Lower leg skin (tissue), 4 donors: ENCODE results near the gene OGDHL. TPM values are rescaled to one million over a fixed set of nuclear protein-coding genes. Genes with fewer than 3 reads are reported as not detected.

ENCODE experiments used
- DNase-seq, 2 donors: peaks; one replicate each; pipeline ENCODE4 v3.0.0-alpha.2; 2019; ENCODE audit warnings: low spot score in 2 of 2
- H3K4me3 ChIP-seq: fragments of 200-600 bp; sonication (generic); 2 replicates; pipeline ENCODE4 v1.5.1; 2017; ENCODE audit warnings: mild to moderate bottlenecking, low read depth; ENCODE audit not compliant: poor library complexity, severe bottlenecking
- POLR2A ChIP-seq, 2 donors: fragments of 450-650 bp; IDR thresholded peaks; one replicate each; pipeline ENCODE4 v1.6.1; 2016 to 2017; ENCODE audit warnings: antibody characterized with exemption in 2 of 2, mild to moderate bottlenecking in 1 of 2, moderate library complexity in 1 of 2
- WGBS, 2 donors: methylation state at CpG; one replicate each; pipeline ENCODE4 v1.1.5; 2018; 5-methylcytosine and 5-hydroxymethylcytosine counted together
- intact Hi-C: fragments of 100-400 bp; cut with DNase I; formaldehyde crosslinking; loops from one replicate; pipeline ENCODE4 v1.15.0; 2023; ENCODE audit warnings: low total_unique reads
- total RNA-seq, 4 donors: library from RNA; depleted of rRNA; stranded (reverse); fragments of >200 nt; gene quantifications; one replicate each; pipeline ENCODE4 v1.1.0, GENCODE V29; 2016
- TF ChIP-seq, protein P1 (sequence below), 3 donors: fragments of 450-650 bp; IDR thresholded peaks; one replicate each; pipeline ENCODE4 v1.5.1; 2016; ENCODE audit warnings: antibody characterized with exemption in 3 of 3, mild to moderate bottlenecking in 3 of 3, moderate library complexity in 2 of 3

The OGDHL gene
- total RNA-seq, 4 donors from 2014 or later: 0.10 to 0.16 TPM; not detected in 2

DNA sequence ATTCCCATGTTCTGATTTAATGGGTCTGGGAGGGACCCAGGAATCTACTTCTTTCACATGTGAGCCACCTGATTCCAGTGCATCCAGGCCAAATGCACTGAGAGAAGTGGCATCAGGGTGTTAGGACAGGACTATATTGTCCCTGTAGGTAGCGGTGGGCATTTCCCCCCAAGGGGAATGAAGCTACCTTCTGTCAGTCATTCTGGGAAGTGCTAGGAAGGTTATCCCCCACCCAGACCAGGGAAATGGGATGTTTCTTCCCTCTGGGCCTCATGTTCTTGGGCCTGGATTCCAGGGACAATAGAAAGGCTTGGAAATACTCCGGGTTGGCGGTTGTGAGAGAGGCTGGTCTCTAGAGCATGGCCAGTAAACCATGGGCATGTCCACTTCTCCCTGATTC is 61.9 kb downstream of the OGDHL start:
- WGBS, 2 donors: 92 to 93% methylated on average over 3 of the region's 3 CpGs
- intact Hi-C loops: no loop called here
- no peak overlapping the region for H3K4me3 ChIP-seq
- no peak for DNase-seq
- TF ChIP-seq POLR2A (IDR thresholded peaks at IDR 0.05): no peak
- TF ChIP-seq, protein P1, sequence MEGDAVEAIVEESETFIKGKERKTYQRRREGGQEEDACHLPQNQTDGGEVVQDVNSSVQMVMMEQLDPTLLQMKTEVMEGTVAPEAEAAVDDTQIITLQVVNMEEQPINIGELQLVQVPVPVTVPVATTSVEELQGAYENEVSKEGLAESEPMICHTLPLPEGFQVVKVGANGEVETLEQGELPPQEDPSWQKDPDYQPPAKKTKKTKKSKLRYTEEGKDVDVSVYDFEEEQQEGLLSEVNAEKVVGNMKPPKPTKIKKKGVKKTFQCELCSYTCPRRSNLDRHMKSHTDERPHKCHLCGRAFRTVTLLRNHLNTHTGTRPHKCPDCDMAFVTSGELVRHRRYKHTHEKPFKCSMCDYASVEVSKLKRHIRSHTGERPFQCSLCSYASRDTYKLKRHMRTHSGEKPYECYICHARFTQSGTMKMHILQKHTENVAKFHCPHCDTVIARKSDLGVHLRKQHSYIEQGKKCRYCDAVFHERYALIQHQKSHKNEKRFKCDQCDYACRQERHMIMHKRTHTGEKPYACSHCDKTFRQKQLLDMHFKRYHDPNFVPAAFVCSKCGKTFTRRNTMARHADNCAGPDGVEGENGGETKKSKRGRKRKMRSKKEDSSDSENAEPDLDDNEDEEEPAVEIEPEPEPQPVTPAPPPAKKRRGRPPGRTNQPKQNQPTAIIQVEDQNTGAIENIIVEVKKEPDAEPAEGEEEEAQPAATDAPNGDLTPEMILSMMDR (IDR thresholded peaks at IDR 0.05): no peak

DNA sequence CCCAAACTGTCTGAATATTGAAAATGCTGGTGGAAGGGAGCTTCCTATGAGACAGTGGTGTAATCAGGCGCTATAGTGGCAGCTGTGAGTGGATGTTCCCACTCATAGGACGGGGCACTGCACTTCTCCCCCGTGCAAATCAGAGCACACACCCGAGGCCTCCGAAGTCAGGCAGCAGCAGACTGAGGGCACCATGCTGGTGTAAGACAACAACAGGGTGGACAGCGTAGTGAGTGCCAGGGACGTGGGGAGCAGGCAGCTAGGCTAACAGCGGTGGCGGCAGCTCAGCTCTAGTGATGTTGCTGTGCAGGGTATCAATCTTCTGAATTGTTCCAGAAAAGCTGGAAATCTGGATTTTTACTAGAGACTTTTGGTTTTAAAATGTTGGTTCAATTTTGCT is 63.4 kb downstream of the OGDHL start:
- TF ChIP-seq POLR2A (IDR thresholded peaks at IDR 0.05): no peak
- TF ChIP-seq, protein P1 (IDR thresholded peaks at IDR 0.05): no peak
- intact Hi-C loops: no loop called here
- no peak for DNase-seq
- WGBS, 2 donors: 80 to 82% methylated on average over 9 of the region's 9 CpGs
- no peak overlapping the region for H3K4me3 ChIP-seq

DNA sequence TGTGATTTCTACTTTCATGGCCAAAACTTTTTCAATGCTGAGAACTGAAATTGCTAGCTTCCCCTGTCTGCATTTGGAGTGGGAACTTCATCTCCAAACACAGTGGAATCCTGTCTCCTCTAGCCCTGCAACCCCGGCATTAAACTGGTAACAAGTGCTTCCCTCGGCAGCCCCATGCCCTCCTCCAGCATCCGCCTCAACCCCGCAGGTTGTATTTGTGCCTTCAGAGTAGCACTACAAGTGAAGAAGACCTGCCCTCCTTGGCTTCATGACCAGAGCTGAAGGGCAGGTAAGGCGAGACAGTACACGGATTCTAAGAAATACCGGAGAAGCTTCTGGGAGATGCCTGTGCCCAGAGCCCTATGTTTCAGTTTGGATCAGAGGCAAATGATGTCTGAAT is 65.8 kb downstream of the OGDHL start:
- no peak overlapping the region for H3K4me3 ChIP-seq
- 51 to 56% methylated on average over 7 of the region's 7 CpGs for WGBS, 2 donors
- TF ChIP-seq, protein P1 (IDR thresholded peaks at IDR 0.05): no peak
- no peak for TF ChIP-seq POLR2A (IDR thresholded peaks at IDR 0.05)
- intact Hi-C loops: no loop called here
- DNase-seq: no peak

DNA sequence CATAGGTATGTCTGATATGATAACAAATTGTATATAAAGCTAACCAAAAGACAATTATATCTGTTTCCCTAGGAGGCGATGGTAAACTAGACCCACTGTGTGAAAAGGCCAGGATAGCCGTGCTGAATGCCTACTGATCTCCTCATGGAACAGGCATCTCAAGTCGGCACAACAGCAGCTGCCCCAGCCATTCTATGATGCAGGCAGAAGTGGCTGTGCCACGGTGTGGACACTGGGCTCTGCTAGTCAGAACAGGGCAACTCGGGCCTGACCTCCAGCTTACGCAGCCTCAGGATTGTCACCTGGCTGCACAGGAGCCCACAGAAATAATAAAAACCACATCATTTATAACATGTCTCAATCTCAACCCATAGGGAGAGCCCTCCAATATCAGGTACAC is 67.7 kb downstream of the OGDHL start:
- no peak for DNase-seq
- intact Hi-C loops: no loop called here
- 85 to 86% methylated on average over 6 of the region's 6 CpGs for WGBS, 2 donors
- no peak for TF ChIP-seq POLR2A (IDR thresholded peaks at IDR 0.05)
- TF ChIP-seq, protein P1 (IDR thresholded peaks at IDR 0.05): no peak
- no peak overlapping the region for H3K4me3 ChIP-seq

DNA sequence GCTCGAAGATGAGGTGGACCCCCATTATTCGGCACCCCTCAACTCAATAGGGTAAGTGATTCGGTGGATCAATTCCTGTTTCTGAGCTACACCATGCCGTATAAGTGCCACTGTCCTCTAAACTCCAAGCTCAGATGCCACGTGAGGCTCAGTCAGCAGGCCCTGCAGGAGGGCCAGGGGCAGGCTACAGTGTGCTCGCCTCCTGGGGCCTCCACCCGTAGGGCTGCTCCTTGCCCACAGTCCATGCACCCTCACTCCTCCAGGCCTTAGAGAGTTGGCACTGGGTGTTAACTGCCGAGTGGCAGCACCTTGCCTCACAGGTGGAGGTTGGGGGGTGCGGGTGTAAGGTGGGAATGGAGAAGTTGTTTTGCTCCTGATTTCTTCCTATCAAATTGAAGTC is 70.5 kb downstream of the OGDHL start:
- WGBS, 2 donors: 45 to 55% methylated on average over 9 of the region's 9 CpGs
- intact Hi-C loops: no loop called here
- DNase-seq: no peak
- no peak for TF ChIP-seq POLR2A (IDR thresholded peaks at IDR 0.05)
- TF ChIP-seq, protein P1 (IDR thresholded peaks at IDR 0.05): no peak
- H3K4me3 ChIP-seq: no peak overlapping the region

DNA sequence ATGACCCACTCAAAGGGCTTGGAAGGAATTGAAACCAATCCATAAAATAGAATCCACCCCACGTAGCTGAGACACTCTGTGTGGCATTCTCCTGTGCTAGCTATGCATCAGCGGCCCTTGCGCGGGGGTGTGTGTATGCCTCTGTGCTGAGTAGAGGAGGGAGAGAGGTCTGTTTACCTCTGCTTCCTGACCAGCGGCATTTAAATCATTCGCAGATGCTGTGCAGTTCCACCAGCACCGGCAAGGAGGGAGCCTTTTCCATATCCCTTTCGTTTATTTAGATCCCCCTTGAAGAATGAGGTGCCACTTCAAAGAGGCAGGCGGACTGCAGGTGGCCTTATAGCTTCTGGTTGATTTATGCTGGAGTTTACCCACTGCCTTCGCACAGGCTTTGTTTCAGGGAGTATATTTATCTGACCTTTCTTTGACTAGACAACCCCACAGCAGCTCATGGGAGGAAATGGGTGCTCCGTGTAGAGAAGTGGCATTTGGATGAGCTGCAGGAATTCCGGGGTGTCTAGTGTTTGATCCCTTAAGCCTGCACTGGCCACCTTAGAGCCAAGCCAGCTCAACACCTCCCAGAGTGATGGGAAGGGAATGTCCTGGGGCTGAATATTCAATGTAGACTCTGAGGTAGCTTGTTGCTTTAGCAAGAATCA is 71.3 kb downstream of the OGDHL start:
- DNase-seq: no peak
- H3K4me3 ChIP-seq: no peak overlapping the region
- intact Hi-C loops: no loop called here
- WGBS, 2 donors: 9 to 26% methylated on average over 12 of the region's 12 CpGs
- TF ChIP-seq POLR2A (IDR thresholded peaks at IDR 0.05): no peak
- TF ChIP-seq, protein P1 (IDR thresholded peaks at IDR 0.05): no peak
